ENCODE results near the gene KLK13. TPM values are rescaled to one million over a fixed set of nuclear protein-coding genes. Genes with fewer than 3 reads are reported as not detected.

The KLK13 gene
- total RNA-seq, 2 donors from 2014 or later = 0.42 to 3.4 TPM

DNA sequence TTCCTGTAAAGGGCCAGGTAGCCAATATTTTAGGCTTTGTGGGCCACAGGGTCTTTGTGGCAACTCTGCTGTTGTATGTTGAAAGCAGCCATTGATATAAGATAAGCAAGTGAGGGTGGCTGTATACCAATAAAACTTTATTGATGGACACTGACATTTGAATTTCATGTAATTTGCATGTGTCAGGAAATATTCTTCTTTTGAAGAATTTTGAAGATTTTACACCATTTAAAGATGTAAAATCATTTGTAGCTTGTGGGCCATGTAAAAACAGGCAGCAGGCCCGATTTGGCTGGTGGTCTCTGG, 45.7 kb upstream of the KLK13 start:
- no peaks in the 10 kb centered on the region for H3K9me3 Mint-ChIP-seq
- no peak overlapping the region for H3K4me3 Mint-ChIP-seq
- peaks cover under 1% of the 10 kb centered on the region for H3K36me3 Mint-ChIP-seq (ENCODE audit: low read depth)
- Histone ChIP-seq H3K4me3 (ENCODE audit: low read length) (no peak overlapping the region), H3K9ac (ENCODE audit: extremely low read depth, low read length, poor library complexity, severe bottlenecking) (no peak overlapping the region), H3K9me3 (ENCODE audit: control insufficient read depth, low read length) (no peaks in the 10 kb centered on the region), H3K36me3 (ENCODE audit: control insufficient read depth, insufficient read depth, low read length) (no peaks in the 10 kb centered on the region), H3K27me3 (ENCODE audit: control insufficient read depth, insufficient read depth, low read length, poor library complexity, severe bottlenecking) (peaks cover 20% of the 10 kb centered on the region), H3K27ac (ENCODE audit: low read depth, low read length) (no peak overlapping the region), H3K4me1 (ENCODE audit: control insufficient read depth, insufficient read depth, low read length) (no peaks in the 10 kb centered on the region)
- 74 to 80% methylated on average over 1 of the region's 1 CpG for WGBS, 2 experiments (ENCODE audit: insufficient coverage in 1 of 2, insufficient read length in 1 of 2)
- peaks cover 11% of the 10 kb centered on the region for H3K4me1 Mint-ChIP-seq
- H3K27me3 Mint-ChIP-seq (ENCODE audit: insufficient read depth) = peaks cover 16% of the 10 kb centered on the region
- no peak for DNase-seq
- no peak overlapping the region for H3K27ac Mint-ChIP-seq
- TF ChIP-seq, protein P1, sequence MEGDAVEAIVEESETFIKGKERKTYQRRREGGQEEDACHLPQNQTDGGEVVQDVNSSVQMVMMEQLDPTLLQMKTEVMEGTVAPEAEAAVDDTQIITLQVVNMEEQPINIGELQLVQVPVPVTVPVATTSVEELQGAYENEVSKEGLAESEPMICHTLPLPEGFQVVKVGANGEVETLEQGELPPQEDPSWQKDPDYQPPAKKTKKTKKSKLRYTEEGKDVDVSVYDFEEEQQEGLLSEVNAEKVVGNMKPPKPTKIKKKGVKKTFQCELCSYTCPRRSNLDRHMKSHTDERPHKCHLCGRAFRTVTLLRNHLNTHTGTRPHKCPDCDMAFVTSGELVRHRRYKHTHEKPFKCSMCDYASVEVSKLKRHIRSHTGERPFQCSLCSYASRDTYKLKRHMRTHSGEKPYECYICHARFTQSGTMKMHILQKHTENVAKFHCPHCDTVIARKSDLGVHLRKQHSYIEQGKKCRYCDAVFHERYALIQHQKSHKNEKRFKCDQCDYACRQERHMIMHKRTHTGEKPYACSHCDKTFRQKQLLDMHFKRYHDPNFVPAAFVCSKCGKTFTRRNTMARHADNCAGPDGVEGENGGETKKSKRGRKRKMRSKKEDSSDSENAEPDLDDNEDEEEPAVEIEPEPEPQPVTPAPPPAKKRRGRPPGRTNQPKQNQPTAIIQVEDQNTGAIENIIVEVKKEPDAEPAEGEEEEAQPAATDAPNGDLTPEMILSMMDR (conservative IDR thresholded peaks at IDR 0.05) = no peak

DNA sequence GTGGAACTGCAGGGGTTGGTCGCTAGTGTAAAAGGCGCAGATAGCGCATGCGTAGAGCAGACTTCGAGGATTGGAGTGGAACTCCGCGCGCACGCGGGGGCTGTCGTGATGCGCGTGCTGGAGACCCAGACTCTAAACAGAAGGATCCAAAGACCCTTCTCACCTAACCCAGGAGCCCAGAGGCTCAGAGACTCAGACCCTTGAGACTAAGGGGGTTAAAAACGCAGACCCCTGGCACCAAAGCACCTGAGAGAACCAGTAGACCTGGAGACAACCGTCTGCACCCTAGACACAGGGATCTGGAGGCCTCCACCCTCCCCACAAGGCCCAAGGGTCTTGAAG, 43.9 kb upstream of the KLK13 start:
- Histone ChIP-seq H3K36me3 (ENCODE audit: control insufficient read depth, insufficient read depth, low read length) (no peaks in the 10 kb centered on the region), H3K27ac (ENCODE audit: low read depth, low read length) (no peak overlapping the region), H3K4me1 (ENCODE audit: control insufficient read depth, insufficient read depth, low read length) (no peaks in the 10 kb centered on the region), H3K9ac (ENCODE audit: extremely low read depth, low read length, poor library complexity, severe bottlenecking) (peak overlapping the region; percentile 34), H3K9me3 (ENCODE audit: control insufficient read depth, low read length) (no peaks in the 10 kb centered on the region), H3K4me3 (ENCODE audit: low read length) (peak overlapping the region; percentile 86), H3K27me3 (ENCODE audit: control insufficient read depth, insufficient read depth, low read length, poor library complexity, severe bottlenecking) (peaks cover 15% of the 10 kb centered on the region)
- Mint-ChIP-seq H3K36me3 (ENCODE audit: low read depth) (peaks cover 6% of the 10 kb centered on the region), H3K4me3 (peak overlapping the region; percentile 94), H3K27ac (peak overlapping the region; percentile 86), H3K4me1 (peaks cover 11% of the 10 kb centered on the region), H3K9me3 (no peaks in the 10 kb centered on the region), H3K27me3 (ENCODE audit: insufficient read depth) (peaks cover 4% of the 10 kb centered on the region)
- 15 to 71% methylated on average over 1 to 15 of the region's 15 CpGs for WGBS, 2 experiments (ENCODE audit: insufficient coverage in 1 of 2, insufficient read length in 1 of 2)
- no peak for DNase-seq
- TF ChIP-seq, protein P1 (conservative IDR thresholded peaks at IDR 0.05) = no peak

DNA sequence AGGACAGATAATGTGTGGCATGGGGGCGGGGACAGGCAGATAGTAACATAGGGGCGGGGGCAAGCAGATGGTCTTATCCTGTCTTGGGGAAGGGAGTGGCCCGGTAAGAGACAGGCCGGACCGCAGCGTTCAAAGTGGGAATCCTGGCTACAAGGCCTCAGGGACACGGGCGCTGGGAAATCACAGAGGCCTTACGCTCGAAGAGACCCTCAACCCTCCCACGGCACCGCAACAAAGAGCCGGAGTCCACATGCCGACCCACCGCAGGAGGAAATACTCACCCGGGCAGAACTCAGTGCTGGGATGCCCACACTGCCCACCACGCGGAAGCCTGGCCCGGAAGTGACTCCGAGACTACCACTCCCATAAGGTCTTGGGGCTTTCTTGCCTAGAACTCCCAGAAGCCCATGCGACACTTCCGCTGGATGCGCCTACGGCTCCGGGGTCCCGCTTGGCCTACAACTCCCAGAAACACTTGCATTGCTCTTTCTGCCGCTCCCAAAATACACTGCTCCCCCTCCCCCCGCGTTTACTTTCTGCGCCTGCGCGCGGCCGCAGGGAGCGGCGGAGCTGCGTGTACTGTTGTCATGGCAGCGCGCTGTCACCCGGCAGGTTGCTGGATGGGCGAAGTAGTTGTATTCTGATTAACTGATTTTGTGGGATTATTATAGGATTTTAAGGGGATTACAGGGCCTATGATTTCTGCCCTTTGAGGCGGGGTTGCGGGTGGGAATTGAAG, 43.3 kb upstream of the KLK13 start, which contains the start of gene CTU1:
Gene CTU1, minus strand, starts transcription at position 344 of the 739 bp plus-strand sequence. CDS start 3,840 bp downstream, outside the sequence.
- Histone ChIP-seq H3K9me3 (ENCODE audit: control insufficient read depth, low read length) (no peaks in the 10 kb centered on the region), H3K4me3 (ENCODE audit: low read length) (peak within 1 kb of the TSS; percentile 86), H3K27ac (ENCODE audit: low read depth, low read length) (no peak within 1 kb of the TSS), H3K36me3 (ENCODE audit: control insufficient read depth, insufficient read depth, low read length) (no peaks in the 10 kb centered on the region), H3K9ac (ENCODE audit: extremely low read depth, low read length, poor library complexity, severe bottlenecking) (peak within 1 kb of the TSS; percentile 53), H3K27me3 (ENCODE audit: control insufficient read depth, insufficient read depth, low read length, poor library complexity, severe bottlenecking) (peaks cover 10% of the 10 kb centered on the region), H3K4me1 (ENCODE audit: control insufficient read depth, insufficient read depth, low read length) (no peaks in the 10 kb centered on the region)
- Mint-ChIP-seq H3K4me1 (peaks cover 11% of the 10 kb centered on the region), H3K27me3 (ENCODE audit: insufficient read depth) (peaks cover 4% of the 10 kb centered on the region), H3K4me3 (peak within 1 kb of the TSS; percentile 94), H3K36me3 (ENCODE audit: low read depth) (peaks cover 10% of the 10 kb centered on the region), H3K9me3 (no peaks in the 10 kb centered on the region), H3K27ac (peak within 1 kb of the TSS; percentile 96)
- DNase-seq = peak; percentile 99
- TF ChIP-seq, protein P1 (conservative IDR thresholded peaks at IDR 0.05) = no peak
- 0% methylated on average over 4 to 43 of the region's 43 CpGs for WGBS, 2 experiments (ENCODE audit: insufficient coverage in 1 of 2, insufficient read length in 1 of 2)
